Spleen (tissue), 11 donors: Measurements from ENCODE around the gene CPTP. TPM values are rescaled to one million over a fixed set of nuclear protein-coding genes. Genes with fewer than 3 reads are reported as not detected.
A peak's percentile ranks its signal among the peaks of the same experiment; 100 is the strongest.

Experiments used
- DNase-seq: peaks from one replicate; pipeline ENCODE4 v3.0.0-alpha.2; 2020
- H3K27ac ChIP-seq, 8 donors: fragments of 200-600 bp; sonication (generic) in 7 of 8; 1 replicate in 4 of 8; 2 replicates in 4 of 8; pipeline versions ENCODE4 v1.5.0 to v1.8.0; 2016 to 2021; ENCODE audit warnings: inconsistent platforms in 4 of 8, mild to moderate bottlenecking in 4 of 8, moderate library complexity in 1 of 8
- H3K27me3 ChIP-seq, 7 donors: fragments of 200-600 bp; sonication (generic) in 6 of 7; replicated peaks in 1 of 7; 1 replicate in 4 of 7; 2 replicates in 3 of 7; pipeline versions ENCODE4 v1.5.0 to v1.8.0; 2016 to 2021; ENCODE audit warnings: inconsistent platforms in 3 of 7, mild to moderate bottlenecking in 1 of 7
- H3K36me3 ChIP-seq, 6 donors: fragments of 200-600 bp; sonication (generic) in 5 of 6; 1 replicate in 4 of 6; 2 replicates in 2 of 6; pipeline versions ENCODE4 v1.5.0 to v1.8.0; 2016 to 2021; ENCODE audit warnings: inconsistent platforms in 2 of 6
- H3K4me1 ChIP-seq, 6 donors: fragments of 200-600 bp; sonication (generic) in 5 of 6; 1 replicate in 3 of 6; 2 replicates in 3 of 6; pipeline versions ENCODE4 v1.5.0 to v1.8.0; 2016 to 2021; ENCODE audit warnings: inconsistent platforms in 3 of 6
- H3K4me3 ChIP-seq, 8 donors: fragments of 200-600 bp; sonication (generic) in 7 of 8; 1 replicate in 4 of 8; 2 replicates in 4 of 8; pipeline versions ENCODE4 v1.5.0 to v1.8.0; 2016 to 2021; ENCODE audit warnings: inconsistent platforms in 4 of 8, mild to moderate bottlenecking in 4 of 8, moderate library complexity in 2 of 8
- H3K9me3 ChIP-seq, 8 donors: fragments of 200-600 bp; sonication (generic) in 7 of 8; 1 replicate in 4 of 8; 2 replicates in 4 of 8; pipeline versions ENCODE4 v1.5.0 to v1.8.0; 2016 to 2021; ENCODE audit warnings: inconsistent platforms in 4 of 8
- CTCF ChIP-seq, 11 experiments: fragments of 200-600 bp in 7 of 11; fragments of 450-650 bp in 4 of 11; sonication (generic) in 4 of 11; IDR thresholded peaks in 8 of 11; conservative IDR thresholded peaks in 3 of 11; 1 replicate in 7 of 11; 2 replicates in 4 of 11; pipeline versions ENCODE4 v1.4.0 to v1.8.0; 2016 to 2021; ENCODE audit warnings: antibody characterized with exemption in 11 of 11, inconsistent platforms in 4 of 11, mild to moderate bottlenecking in 1 of 11
- POLR2A ChIP-seq, 3 donors: fragments of 450-650 bp; IDR thresholded peaks; one replicate each; pipeline ENCODE4 v1.5.1; 2017; ENCODE audit warnings: antibody characterized with exemption in 3 of 3, mild to moderate bottlenecking in 1 of 3
- POLR2AphosphoS5 ChIP-seq, 3 donors: sonication (generic); formaldehyde crosslinking; IDR thresholded peaks; one replicate each; pipeline ENCODE4 v1.5.1; 2017; ENCODE audit warnings: antibody characterized with exemption in 3 of 3
- WGBS, 5 donors: extraction: QIAGEN DNeasy Blood & Tissue Kit in 3 of 5; methylation state at CpG; one replicate each; pipeline versions ENCODE4 v1.1.5 to v1.1.7; 2013 to 2018; 5-methylcytosine and 5-hydroxymethylcytosine counted together
- intact Hi-C: fragments of 100-400 bp; cut with DNase I; formaldehyde crosslinking; loops from one replicate; pipeline ENCODE4 v1.15.0; 2023; ENCODE audit warnings: low total_unique reads
- polyA plus RNA-seq, 3 donors: library from polyadenylated mRNA; stranded (reverse); fragments of 200-250 nt; gene quantifications; one replicate each; pipeline ENCODE4 v1.2.1, GENCODE V29; 2013
- total RNA-seq, 7 donors: library from RNA; depleted of rRNA in 3 of 7; stranded (reverse); fragments of >200 nt in 3 of 7; fragmentation: NEBNext Ultra II Directional in 4 of 7; extraction: Animal tissue kit (Norgen Biotek cat#: 25700) in 4 of 7; gene quantifications; one replicate each; pipeline versions ENCODE4 v1.1.0 to v1.2.1, GENCODE V29; 2016 to 2021
- donor health status: healthy with polysubstance abuse.
- donor health status: DM: no; HTN: no; CAD: no; lungs with moderate emphysema.
- donor health status: DM: no; HTN: no; CAD: no.
- donor health status: Bipolar disorder and iron deficiency.
- donor health status: healthy.
- donor health status: DM: no; HTN: no; CAD: no.
- donor health status: DM: yes; HTN: yes; CAD: no.

The CPTP gene
- total and polyA plus RNA-seq, 10 donors: 7.5 to 42.1 (median 25.9) TPM

GRCh38 chr1:1334835-1335234 lies 10.2 kb downstream of the CPTP start:
- intact Hi-C loops: no loop called here
- 74 to 87% (median 78%) methylated on average over 7 to 11 of the region's 11 CpGs for WGBS, 5 donors
- Histone ChIP-seq H3K27ac (no peak overlapping the region), H3K4me3 (no peak overlapping the region), H3K36me3 (peaks cover 0 to 45% (median 16%) of the 10 kb centered on the region in 6 donors), H3K4me1 (peaks cover 0 to 37% (median 16%) of the 10 kb centered on the region in 6 donors), H3K27me3 (no peaks in the 10 kb centered on the region), H3K9me3 (no peaks in the 10 kb centered on the region)
- no peak for DNase-seq
- TF ChIP-seq POLR2AphosphoS5 (IDR thresholded peaks at IDR 0.05) (no peak), POLR2A (IDR thresholded peaks at IDR 0.05) (no peak), CTCF (IDR thresholded peaks at IDR 0.05 in 8 of 11, conservative IDR thresholded peaks at IDR 0.05 in 3 of 11) (no peak)

DNA sequence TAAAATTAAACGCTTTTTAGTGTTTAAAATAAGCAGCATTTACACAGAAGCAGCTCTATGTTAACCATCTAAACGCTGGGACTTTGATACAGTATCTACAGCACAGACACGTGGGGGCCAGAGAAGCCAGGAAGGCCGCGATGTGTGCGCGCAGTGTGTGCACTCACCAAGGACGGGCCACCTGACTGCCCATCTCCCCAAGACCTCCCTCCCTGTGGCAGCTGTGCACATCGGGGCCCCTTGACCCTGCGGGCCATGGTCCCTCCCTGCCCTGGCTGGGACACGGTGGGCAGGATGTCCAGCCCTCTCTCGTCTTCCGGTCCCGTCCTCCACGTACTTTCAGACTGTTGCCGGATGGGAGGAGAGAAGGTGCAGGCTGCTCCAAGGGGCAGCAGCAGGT lies 10.7 kb downstream of the CPTP start:
- 57 to 79% (median 75%) methylated on average over 12 to 16 of the region's 16 CpGs for WGBS, 5 donors
- intact Hi-C loops: no loop called here
- Histone ChIP-seq H3K9me3 (no peaks in the 10 kb centered on the region), H3K4me3 (no peak overlapping the region), H3K36me3 (peaks cover 0 to 50% (median 18%) of the 10 kb centered on the region in 6 donors), H3K27me3 (no peaks in the 10 kb centered on the region), H3K4me1 (peaks cover 0 to 32% (median 14%) of the 10 kb centered on the region in 6 donors), H3K27ac (no peak overlapping the region)
- TF ChIP-seq CTCF (IDR thresholded peaks at IDR 0.05 in 8 of 11, conservative IDR thresholded peaks at IDR 0.05 in 3 of 11): no peak
- TF ChIP-seq POLR2AphosphoS5 (IDR thresholded peaks at IDR 0.05): peak; percentile 20 to 58 (median 50)
- DNase-seq: no peak

- H3K27ac ChIP-seq: no peak overlapping the region
- no peak for TF ChIP-seq POLR2AphosphoS5 (IDR thresholded peaks at IDR 0.05)
- no peak for TF ChIP-seq POLR2A (IDR thresholded peaks at IDR 0.05)
- TF ChIP-seq CTCF (IDR thresholded peaks at IDR 0.05 in 8 of 11, conservative IDR thresholded peaks at IDR 0.05 in 3 of 11): no peak
- peaks cover 0 to 27% (median 11%) of the 10 kb centered on the region in 6 donors for H3K4me1 ChIP-seq
- no peaks in the 10 kb centered on the region for H3K27me3 ChIP-seq
- H3K4me3 ChIP-seq: no peak overlapping the region
- no peaks in the 10 kb centered on the region for H3K9me3 ChIP-seq
- DNase-seq: no peak
- WGBS, 5 donors: 60 to 93% (median 91%) methylated on average over 3 to 21 of the region's 21 CpGs
- peaks cover 0 to 53% (median 19%) of the 10 kb centered on the region in 6 donors for H3K36me3 ChIP-seq
- intact Hi-C loops: no loop called here
These were observed 11.2 kb downstream of the CPTP start for GRCh38 chr1:1335792-1336248.

GRCh38 chr1:1336446-1336845 lies 11.8 kb downstream of the CPTP start:
- Histone ChIP-seq H3K4me1 (peaks cover 0 to 20% (median 5%) of the 10 kb centered on the region in 6 donors), H3K9me3 (no peaks in the 10 kb centered on the region), H3K27ac (no peak overlapping the region), H3K36me3 (peaks cover 0 to 57% (median 19%) of the 10 kb centered on the region in 6 donors), H3K27me3 (no peaks in the 10 kb centered on the region), H3K4me3 (no peak overlapping the region)
- TF ChIP-seq POLR2A (IDR thresholded peaks at IDR 0.05) (no peak), POLR2AphosphoS5 (IDR thresholded peaks at IDR 0.05) (no peak), CTCF (IDR thresholded peaks at IDR 0.05 in 8 of 11, conservative IDR thresholded peaks at IDR 0.05 in 3 of 11) (no peak)
- 88 to 95% (median 92%) methylated on average over 16 to 26 of the region's 26 CpGs for WGBS, 5 donors
- intact Hi-C loops: no loop called here
- no peak for DNase-seq
